LNCaP clone FGC (cell line): ENCODE data around the gene RRP15.
A peak's percentile ranks its signal among the peaks of the same experiment; 100 is the strongest.

Experiments
- DNase-seq: peaks from one replicate; pipeline ENCODE4 v3.0.0-alpha.2; 2011; ENCODE audit warnings: low read depth
- H3K4me3 ChIP-seq: 2 replicates; pipeline ENCODE4 v1.5.1; 2011; ENCODE audit warnings: mild to moderate bottlenecking, low read depth, low read length, control low read depth
- TF ChIP-seq, protein P1 (sequence below): IDR thresholded peaks from 2 replicates; pipeline ENCODE4 v1.5.1; 2012; ENCODE audit warnings: mild to moderate bottlenecking; ENCODE audit not compliant: control insufficient read depth, insufficient read depth; ENCODE audit errors: extremely low read depth

The RRP15 gene

DNA sequence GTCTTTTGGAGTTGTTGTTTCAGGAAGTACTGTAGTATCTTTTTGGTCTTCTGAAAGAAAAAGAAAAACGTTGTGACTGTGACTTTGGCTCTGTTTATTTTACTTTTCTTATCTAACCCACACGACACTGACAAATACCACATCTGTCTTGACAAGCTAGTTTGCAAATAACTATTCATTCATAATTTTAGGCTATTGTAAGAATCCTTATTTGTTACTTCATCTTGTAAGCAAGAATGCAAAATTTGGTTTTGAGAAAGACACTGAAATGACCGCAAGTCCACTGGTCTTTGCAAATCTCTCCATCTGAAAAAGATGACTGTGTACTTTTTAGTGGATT is 72.8 kb downstream of the RRP15 start:
- no peak overlapping the region for H3K4me3 ChIP-seq
- DNase-seq: no peak
- TF ChIP-seq, protein P1, sequence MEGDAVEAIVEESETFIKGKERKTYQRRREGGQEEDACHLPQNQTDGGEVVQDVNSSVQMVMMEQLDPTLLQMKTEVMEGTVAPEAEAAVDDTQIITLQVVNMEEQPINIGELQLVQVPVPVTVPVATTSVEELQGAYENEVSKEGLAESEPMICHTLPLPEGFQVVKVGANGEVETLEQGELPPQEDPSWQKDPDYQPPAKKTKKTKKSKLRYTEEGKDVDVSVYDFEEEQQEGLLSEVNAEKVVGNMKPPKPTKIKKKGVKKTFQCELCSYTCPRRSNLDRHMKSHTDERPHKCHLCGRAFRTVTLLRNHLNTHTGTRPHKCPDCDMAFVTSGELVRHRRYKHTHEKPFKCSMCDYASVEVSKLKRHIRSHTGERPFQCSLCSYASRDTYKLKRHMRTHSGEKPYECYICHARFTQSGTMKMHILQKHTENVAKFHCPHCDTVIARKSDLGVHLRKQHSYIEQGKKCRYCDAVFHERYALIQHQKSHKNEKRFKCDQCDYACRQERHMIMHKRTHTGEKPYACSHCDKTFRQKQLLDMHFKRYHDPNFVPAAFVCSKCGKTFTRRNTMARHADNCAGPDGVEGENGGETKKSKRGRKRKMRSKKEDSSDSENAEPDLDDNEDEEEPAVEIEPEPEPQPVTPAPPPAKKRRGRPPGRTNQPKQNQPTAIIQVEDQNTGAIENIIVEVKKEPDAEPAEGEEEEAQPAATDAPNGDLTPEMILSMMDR: no peak

DNA sequence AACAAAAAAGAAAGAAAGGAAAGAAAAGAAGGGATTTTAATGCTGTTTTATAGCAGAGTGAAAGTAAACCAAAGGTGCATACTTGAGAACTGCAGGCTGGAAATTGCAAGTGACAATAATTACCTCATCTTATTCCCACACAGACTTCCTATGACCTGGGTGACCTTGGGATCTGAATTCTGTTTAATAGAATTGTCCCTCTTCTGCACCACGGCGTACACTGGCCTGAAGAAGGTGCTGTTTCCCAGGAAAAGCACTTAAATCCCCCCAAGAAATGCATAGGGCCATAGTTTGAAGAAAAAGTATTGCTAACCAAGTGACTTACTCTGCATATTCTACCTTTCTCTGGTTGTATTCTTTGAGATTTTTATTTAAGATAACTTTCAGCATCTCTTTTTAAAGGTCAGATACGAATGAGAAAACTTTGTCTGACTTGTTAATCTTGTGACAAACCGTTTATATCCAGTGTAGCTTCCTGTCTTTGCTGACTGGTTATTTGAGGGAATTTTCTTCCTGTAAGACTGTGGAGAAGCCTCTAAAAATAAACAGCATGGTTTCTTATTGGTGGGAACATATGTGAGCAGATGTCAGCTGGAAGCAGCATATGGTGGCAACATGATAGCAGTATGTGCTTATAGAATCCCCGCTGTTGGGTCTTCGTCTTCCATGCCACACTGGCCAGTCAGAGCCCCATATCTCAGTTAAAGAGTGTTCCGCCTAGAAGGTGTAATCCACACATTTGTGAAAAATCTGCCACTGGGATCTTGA is 76.4 kb downstream of the RRP15 start:
- TF ChIP-seq, protein P1: peak; percentile 31
- H3K4me3 ChIP-seq: no peak overlapping the region
- DNase-seq: no peak

DNA sequence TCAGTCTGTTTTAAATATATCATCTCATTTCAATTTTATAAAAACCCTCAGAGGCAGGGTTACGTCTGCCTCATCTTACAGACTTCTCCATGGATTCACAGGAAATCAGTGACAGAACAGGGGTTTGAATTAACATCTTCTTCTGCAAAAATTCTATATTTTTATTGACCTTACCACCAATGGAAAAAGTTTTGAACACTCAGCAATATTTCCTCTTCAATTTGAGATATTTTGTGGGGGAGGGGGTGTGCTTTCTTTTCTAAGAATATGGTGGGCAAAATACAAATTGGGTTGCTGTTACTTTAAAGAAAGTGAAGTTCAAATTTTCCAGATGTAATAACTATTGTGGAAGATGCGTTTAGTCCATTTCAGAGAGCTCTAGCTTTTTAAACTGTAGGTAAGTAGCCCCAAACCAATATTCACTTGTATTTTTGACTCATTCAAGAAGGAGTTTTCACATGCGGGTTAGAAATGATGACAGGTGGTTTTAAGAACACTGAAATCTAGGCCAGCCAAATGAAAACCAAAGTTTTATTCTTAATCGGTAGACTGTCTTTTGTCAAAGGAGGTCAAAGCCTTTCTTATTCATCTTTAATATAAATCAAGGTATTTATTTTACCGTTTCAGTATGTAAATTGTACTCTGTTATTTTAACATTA is 77.5 kb downstream of the RRP15 start:
- TF ChIP-seq, protein P1: no peak
- no peak overlapping the region for H3K4me3 ChIP-seq
- no peak for DNase-seq

DNA sequence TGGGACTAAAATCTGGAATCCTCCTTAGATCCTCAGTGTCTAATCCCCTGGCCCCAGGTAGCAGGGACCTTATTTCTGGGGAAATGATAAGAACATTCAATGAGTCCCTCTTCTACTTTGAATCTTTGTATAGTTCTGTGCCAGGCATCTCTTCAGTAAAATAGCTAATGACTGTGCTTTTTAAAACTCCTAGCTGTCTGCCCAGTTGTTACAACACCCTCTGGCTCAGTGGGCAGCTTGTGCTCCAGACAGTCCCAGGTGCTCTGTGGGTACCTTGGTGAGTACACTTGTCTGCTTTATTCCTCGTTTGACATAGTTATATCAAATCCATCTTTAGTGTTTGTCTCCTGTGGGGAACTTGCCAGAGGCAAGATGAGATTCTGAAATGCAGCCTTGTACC is 78.0 kb downstream of the RRP15 start:
- DNase-seq: no peak
- H3K4me3 ChIP-seq: no peak overlapping the region
- TF ChIP-seq, protein P1: no peak

DNA sequence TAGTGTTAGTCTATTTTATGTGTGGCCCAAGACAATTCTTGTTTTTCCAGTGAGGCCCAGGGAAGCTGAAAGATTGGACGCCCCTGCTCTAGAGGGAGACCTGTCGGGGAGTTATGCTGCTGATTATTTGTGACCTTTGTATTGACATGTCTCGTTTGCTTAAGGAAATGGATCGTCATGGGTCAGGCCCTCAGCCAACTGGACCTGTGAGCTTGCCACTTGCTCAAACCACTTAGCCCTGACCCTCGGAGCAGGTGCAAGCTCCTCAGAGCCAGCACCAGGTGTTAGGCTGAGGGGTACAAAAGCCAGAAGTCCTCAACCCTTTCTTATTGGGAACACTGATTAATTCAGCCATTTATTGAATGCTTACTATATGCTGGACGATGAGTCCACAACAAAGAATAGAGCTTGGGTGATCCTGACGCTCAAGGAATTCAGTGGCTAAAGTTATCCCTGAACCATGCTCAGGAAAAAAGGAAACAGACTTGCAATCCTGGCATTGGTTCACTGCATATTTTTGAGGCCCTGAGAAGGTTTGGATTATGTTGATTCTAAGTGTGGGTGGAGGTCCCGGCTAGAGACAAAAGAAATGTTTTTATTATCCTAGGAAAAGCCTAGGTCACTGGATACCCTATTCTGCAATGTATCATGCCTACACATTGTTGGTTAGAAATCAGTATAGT is 79.1 kb downstream of the RRP15 start:
- DNase-seq: no peak
- no peak overlapping the region for H3K4me3 ChIP-seq
- TF ChIP-seq, protein P1: no peak

DNA sequence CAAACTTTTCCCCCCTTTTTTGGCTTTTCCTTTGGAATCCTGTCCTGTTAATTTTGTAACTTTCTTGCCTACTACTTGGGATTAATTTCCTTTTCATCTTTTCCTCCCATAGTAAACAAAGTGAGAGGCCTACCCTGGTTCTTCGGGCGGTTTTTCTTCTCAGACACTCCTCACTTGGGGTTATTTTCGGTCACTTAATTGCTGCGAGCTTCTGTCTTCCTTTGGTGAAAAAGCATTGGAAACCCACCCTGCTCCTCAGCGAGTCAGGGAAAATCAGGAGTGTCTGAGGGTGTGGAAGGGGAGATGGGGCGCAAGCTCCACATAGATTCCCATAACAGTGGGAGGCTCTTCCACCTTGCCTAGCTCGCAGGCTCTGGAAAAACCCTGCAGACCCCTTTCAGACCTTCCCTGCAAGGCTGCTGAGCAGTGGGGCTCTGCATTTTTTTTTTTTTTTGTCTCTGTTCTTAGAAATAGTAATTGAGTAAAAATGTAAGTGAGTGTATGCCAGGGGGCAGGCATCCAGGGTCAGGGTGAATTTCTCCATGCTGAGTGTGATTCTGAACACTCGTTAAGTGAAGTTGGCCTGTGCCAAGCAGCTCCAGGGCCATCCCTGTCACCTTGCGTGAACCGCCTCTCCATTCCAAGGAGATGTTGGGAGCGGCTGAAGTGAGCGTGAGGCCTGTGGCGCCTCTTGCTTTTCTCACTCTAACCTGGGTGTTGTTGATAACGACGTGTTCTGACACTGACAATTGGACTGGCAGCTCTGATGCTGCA is 80.3 kb downstream of the RRP15 start:
- DNase-seq: no peak
- TF ChIP-seq, protein P1: no peak
- H3K4me3 ChIP-seq: no peak overlapping the region
